HUES64 (cell line): ENCODE measurements around the gene BCL2.

Experiments
- H3K27ac ChIP-seq: 2 replicates; pipeline ENCODE4 v1.7.0; 2013; ENCODE audit warnings: low read depth, low read length, inconsistent platforms
- H3K27me3 ChIP-seq: 2 replicates; pipeline ENCODE4 v1.6.1; 2013; ENCODE audit warnings: mild to moderate bottlenecking, low read length; ENCODE audit not compliant: insufficient read depth
- H3K36me3 ChIP-seq: 2 replicates; pipeline ENCODE4 v1.6.1; 2013; ENCODE audit warnings: mild to moderate bottlenecking, low read length; ENCODE audit not compliant: insufficient read depth
- H3K4me1 ChIP-seq: 2 replicates; pipeline ENCODE4 v1.6.1; 2013; ENCODE audit warnings: mild to moderate bottlenecking, low read length, moderate library complexity; ENCODE audit not compliant: insufficient read depth
- H3K4me3 ChIP-seq: 2 replicates; pipeline ENCODE4 v1.5.1; 2013; ENCODE audit warnings: mild to moderate bottlenecking, low read length, moderate library complexity
- H3K9ac ChIP-seq: 2 replicates; pipeline ENCODE4 v1.6.1; 2013; ENCODE audit warnings: mild to moderate bottlenecking, low read depth, low read length
- H3K9me3 ChIP-seq: 2 replicates; pipeline ENCODE4 v1.6.1; 2013; ENCODE audit warnings: low read depth, low read length; ENCODE audit not compliant: insufficient read depth
- WGBS: fragments of 150-250, 120-280 bp; methylation state at CpG from one replicate; pipeline ENCODE4 v1.1.7; 2013; ENCODE audit warnings: missing lambda C conversion rate; 5-methylcytosine and 5-hydroxymethylcytosine counted together

Gene BCL2

DNA sequence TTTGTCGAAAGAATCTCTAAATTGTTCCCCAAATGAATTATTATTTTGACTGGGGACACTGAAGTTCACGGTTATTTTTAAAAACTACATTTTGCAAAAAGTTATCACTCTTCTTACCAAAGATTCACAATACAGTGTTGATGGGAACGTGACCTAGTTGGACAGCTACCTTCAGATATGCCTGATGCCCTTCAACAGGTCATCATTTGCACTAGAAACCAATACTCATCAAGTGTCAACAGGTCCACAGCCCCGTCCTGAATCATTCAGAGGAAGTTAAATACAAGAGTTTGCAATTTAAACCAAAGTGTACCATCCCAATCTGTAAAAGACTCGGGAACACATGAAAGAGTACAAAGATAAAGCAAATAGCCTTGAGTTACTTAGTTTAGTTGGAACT lies 28.3 kb downstream of the BCL2 start:
- Histone ChIP-seq H3K4me1 (0 out of 2 replicates have a peak, but pooled peaks cover 3% of the 10 kb centered on the region), H3K27ac (no peak overlapping the region), H3K36me3 (no peaks in the 10 kb centered on the region)

DNA sequence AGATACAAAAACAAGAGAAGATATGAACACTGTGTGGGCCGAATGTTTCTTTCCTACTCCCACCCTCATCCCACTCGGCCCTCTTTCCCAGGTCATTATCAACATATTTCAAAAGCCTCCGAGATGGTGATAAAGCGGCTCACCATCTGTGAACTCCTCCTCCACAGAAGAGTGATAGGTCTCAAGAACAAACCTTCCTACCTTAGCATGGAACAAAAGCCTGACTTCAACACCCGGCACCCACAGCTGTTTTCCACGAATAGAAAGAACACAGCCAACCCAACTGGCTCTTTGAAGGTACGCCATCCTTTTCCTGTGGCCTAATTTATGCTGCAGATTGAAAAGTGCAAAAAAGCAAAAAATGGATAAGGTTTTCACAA lies 28.8 kb downstream of the BCL2 start:
- WGBS: 92% methylated on average over 7 of the region's 7 CpGs
- no peak overlapping the region for H3K9ac ChIP-seq
- H3K27ac ChIP-seq: no peak overlapping the region
- H3K4me3 ChIP-seq: no peak overlapping the region
- no peaks in the 10 kb centered on the region for H3K27me3 ChIP-seq
- no peaks in the 10 kb centered on the region for H3K9me3 ChIP-seq
- H3K4me1 ChIP-seq: 0 out of 2 replicates have a peak, but pooled peaks cover 3% of the 10 kb centered on the region
- no peaks in the 10 kb centered on the region for H3K36me3 ChIP-seq

More for the DNA sequence above, 28.3 kb downstream of the BCL2 start:
- Histone ChIP-seq H3K9ac (no peak overlapping the region), H3K9me3 (no peaks in the 10 kb centered on the region), H3K4me3 (no peak overlapping the region), H3K27me3 (no peaks in the 10 kb centered on the region)
- 97% methylated on average over 5 of the region's 5 CpGs for WGBS

DNA sequence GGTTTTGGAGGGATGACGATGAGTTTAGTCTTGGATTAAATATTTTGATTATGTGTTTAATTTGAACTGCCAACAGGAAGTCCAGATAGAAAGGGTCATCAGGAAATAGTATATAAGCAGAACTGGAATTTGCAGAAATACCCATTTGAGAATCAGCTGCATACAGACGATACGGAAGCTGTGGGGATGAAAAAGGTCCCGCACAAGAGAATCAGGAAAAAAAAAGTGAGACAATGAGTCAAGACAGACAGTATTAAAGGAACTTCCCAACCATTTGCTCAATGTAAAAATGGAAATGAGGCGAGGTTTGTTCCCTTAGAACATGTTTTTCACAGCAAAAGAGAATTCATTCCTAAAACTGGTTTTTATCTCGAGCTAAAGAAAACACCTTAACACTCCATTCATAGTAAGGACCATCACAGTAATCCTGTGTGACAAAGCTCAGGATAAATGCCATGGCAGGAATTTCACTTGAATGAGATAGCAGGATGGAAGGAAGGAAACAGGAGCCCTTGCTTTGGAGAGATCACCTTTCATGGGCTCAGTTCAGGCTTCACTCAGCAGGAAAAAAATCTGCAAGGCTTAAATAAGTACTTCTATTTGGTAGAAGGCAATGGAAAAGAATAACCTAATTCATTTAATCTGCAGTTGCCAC lies 29.3 kb downstream of the BCL2 start:
- Histone ChIP-seq H3K36me3 (no peaks in the 10 kb centered on the region), H3K4me1 (0 out of 2 replicates have a peak, but pooled peaks cover 3% of the 10 kb centered on the region), H3K9ac (no peak overlapping the region), H3K27ac (no peak overlapping the region), H3K4me3 (no peak overlapping the region), H3K9me3 (no peaks in the 10 kb centered on the region), H3K27me3 (no peaks in the 10 kb centered on the region)
- WGBS: 86% methylated on average over 6 of the region's 6 CpGs

DNA sequence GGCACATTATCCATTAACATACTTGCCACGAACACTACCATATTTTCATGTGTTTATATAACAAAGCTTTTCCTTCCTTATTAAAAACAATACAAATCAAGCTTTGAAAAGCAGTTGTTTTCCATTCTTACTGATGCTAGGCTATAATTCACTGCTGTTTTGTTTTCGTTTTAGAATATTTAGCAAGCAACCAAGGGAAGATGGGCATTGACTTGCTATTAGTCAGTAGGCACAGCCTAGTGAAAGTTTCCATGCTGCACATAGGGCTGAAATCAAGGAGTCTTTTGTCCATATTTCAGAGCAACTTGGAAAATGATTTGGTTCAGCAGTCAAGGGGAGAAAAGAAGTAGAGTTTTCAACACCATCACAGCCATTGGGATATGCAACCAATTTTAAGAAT lies 31.3 kb downstream of the BCL2 start:
- Histone ChIP-seq H3K36me3 (no peaks in the 10 kb centered on the region), H3K9ac (no peak overlapping the region), H3K4me3 (no peak overlapping the region), H3K4me1 (0 out of 2 replicates have a peak, but pooled peaks cover 3% of the 10 kb centered on the region), H3K9me3 (no peaks in the 10 kb centered on the region), H3K27ac (no peak overlapping the region), H3K27me3 (no peaks in the 10 kb centered on the region)
- 87% methylated on average over 2 of the region's 2 CpGs for WGBS

DNA sequence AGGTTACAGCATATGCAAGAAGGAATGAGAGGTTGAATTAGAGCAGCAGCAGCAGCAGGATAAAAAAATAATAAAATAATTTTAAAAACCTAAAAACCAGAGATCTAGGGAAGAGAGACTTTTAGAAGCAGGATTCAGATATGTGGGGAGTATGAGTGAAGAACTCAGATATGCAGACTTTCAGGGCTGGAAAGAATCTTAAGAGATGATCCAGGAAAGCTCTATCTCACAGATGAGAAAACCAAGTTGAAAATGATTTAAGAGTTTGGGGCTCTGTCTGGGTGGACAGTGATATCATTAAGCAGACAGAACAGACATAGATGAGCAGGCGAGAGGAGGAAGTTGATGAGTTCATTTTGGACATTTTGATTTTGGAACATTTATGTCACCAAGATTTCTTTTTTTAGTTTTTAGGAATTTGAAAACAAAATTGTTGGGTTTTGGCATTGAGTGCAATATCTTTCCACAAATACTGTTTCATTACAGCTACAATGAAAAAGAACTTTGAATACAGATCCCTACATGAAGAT lies 31.8 kb downstream of the BCL2 start:
- Histone ChIP-seq H3K27me3 (no peaks in the 10 kb centered on the region), H3K4me1 (0 out of 2 replicates have a peak, but pooled peaks cover 3% of the 10 kb centered on the region), H3K27ac (no peak overlapping the region), H3K4me3 (no peak overlapping the region), H3K36me3 (no peaks in the 10 kb centered on the region), H3K9ac (no peak overlapping the region), H3K9me3 (no peaks in the 10 kb centered on the region)
- WGBS: 92% methylated on average over 1 of the region's 1 CpG

DNA sequence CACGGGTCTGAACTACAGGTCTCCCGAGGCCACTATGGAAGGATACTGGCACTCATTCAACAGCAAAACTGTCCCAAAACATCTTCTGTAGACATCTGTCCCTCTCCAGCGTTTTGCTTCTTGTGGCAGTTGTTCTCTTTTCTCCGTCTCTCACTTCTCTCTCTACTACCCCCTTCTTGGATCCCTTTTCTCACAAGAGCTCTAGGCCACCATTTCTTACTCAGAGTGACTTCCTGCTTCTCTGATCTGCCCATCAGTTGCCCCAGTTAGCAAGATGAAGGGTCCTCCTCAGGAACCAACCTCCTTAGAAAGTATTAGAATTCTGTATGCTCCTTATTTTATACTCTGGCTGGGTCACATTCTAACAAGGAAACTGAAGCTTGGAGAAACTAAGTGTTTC lies 32.6 kb downstream of the BCL2 start:
- Histone ChIP-seq H3K4me1 (0 out of 2 replicates have a peak, but pooled peaks cover 3% of the 10 kb centered on the region), H3K27ac (no peak overlapping the region), H3K36me3 (no peaks in the 10 kb centered on the region), H3K9me3 (no peaks in the 10 kb centered on the region), H3K27me3 (no peaks in the 10 kb centered on the region), H3K9ac (no peak overlapping the region), H3K4me3 (no peak overlapping the region)
- WGBS: 94% methylated on average over 4 of the region's 4 CpGs

DNA sequence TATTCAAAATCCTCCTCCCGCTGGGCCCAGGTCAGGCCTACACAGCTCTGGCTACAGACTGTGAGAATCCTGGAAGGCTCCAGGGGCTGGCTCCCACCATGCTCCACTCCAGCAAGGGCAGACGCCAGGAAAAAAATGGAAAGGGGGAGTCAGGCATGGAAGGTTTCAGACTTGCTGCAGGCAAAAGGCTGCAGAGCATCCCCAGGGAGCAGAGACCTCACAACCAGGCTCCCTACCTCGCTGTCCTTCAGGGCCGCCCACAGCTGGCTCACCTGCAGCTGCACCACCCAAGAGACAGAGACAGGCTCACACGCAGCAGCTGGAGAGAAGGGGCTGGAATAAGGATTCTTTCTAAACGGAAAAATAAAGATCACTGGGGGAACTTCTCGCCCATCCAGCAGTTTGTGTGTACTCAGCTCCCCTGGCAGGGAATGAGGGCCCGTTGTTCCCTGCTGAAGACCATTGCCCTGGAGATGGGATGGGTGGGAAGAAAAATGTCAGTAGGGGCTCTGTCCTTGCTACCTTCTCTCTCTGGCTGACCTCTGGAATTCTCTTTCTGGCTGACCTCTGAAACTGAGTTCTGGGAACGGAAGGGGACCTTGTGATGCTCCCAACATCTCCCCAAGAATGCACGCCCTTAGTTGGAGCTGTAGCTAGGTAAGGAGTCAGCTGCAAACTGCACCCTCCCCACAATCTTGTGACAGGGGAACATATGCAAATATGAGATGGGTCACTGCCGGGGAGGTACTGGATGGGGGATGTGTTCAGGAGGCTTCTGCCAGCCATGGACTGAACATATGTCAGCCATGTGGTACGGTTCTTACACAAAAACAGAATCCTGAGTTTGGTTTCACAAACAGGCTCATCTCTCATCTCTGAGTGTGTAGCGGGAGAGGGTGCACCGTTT lies 34.5 kb downstream of the BCL2 start:
- Histone ChIP-seq H3K36me3 (no peaks in the 10 kb centered on the region), H3K9ac (no peak overlapping the region), H3K4me3 (no peak overlapping the region), H3K27me3 (no peaks in the 10 kb centered on the region), H3K9me3 (no peaks in the 10 kb centered on the region), H3K27ac (no peak overlapping the region), H3K4me1 (no peaks in the 10 kb centered on the region)
- 85% methylated on average over 14 of the region's 14 CpGs for WGBS

DNA sequence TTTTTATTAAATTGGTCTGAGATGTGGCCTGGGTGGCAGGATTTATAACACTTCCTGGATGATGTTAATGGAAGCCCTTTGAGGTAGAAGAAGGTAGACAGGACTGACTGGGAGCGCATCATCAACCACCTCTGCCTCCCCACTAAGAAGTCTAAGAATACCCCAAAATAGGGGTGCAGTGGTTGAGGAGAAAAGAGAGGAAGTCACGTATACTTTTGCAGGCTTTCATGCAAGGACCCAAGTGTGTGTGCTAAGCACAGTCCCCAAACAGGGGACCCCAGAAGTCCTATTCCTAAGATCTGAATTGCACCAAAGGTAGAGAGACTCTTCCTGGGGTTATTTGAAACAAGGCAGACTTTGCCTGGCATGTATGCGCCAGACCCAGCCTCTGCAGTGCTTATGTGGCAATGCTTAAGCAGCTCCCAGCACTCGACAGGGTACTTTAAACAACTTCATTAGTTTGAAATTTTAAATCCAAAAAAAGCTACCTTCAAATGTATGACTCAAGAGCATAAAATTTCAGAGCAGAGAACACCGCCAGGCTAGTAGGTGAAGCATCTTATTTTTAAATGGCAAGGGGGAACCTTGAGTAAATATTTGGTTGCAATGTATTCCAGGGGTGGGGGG lies 35.3 kb downstream of the BCL2 start:
- H3K27ac ChIP-seq: no peak overlapping the region
- H3K4me3 ChIP-seq: no peak overlapping the region
- H3K9me3 ChIP-seq: no peaks in the 10 kb centered on the region
- H3K9ac ChIP-seq: no peak overlapping the region
- H3K27me3 ChIP-seq: no peaks in the 10 kb centered on the region
- H3K36me3 ChIP-seq: no peaks in the 10 kb centered on the region
- no peaks in the 10 kb centered on the region for H3K4me1 ChIP-seq
- WGBS: 91% methylated on average over 4 of the region's 5 CpGs

DNA sequence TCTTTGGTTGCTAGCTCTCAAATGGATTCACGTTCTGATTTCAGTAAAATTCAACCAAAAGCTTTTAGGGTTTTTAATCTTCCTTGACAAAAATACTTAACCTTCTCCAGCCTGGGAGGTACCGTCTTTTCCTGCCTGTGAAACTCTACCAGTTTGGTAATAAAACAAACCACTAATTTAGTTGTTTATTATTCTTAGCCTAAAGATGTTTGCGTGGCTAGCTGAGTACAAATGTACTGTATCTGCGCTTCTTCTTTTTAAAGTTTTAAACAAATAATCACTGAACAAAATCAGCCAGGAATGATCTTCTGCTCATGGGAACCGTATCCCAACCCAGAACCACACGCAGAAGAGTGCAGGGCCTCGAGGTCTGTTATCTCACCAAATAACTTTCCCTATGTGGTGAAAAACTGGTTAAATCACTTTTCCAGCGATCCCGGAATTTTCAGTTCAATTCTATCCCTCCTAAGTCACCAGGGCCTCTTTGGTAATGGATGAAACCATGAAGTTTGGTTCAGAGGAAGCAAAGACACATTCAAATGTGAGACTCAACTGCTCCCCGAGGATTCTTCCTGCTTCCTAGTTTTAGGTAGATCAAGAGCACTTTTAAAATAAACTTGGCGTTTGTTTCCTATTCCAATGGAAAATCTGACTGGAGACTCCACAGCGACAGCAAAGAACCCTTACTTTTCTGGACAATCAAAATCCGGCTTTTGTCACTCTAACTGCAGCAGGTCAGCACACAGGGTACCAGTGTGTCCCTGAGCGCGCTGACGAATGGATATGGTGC lies 36.1 kb downstream of the BCL2 start:
- H3K9me3 ChIP-seq: no peaks in the 10 kb centered on the region
- H3K9ac ChIP-seq: no peak overlapping the region
- H3K36me3 ChIP-seq: no peaks in the 10 kb centered on the region
- H3K4me3 ChIP-seq: no peak overlapping the region
- no peaks in the 10 kb centered on the region for H3K27me3 ChIP-seq
- H3K4me1 ChIP-seq: no peaks in the 10 kb centered on the region
- 96% methylated on average over 16 of the region's 16 CpGs for WGBS
- H3K27ac ChIP-seq: no peak overlapping the region

DNA sequence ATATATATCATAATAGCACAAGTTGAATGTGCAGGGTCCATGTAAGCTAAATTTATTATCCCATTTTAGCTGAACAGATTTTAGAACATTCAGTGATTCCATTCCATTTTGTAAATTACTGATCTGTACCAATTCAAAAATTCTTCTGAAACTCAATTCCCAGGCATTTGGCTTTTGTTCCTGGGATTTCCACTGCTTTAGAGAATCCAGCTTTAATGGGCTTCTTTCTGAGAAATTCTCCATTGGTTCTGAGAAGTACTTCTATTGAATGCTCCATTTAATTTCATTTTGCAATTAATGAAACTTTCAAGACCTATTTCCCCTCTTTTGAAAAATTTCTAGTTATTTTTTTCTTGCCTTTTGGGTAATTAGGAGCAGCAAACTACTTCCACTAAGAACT lies 36.8 kb downstream of the BCL2 start:
- no peak overlapping the region for H3K4me3 ChIP-seq
- H3K4me1 ChIP-seq: no peaks in the 10 kb centered on the region
- no peak overlapping the region for H3K27ac ChIP-seq
- H3K27me3 ChIP-seq: no peaks in the 10 kb centered on the region
- H3K36me3 ChIP-seq: no peaks in the 10 kb centered on the region
- H3K9me3 ChIP-seq: no peaks in the 10 kb centered on the region
- H3K9ac ChIP-seq: no peak overlapping the region
